ENCODE measurements around the gene SUPT20HL2.

DNA sequence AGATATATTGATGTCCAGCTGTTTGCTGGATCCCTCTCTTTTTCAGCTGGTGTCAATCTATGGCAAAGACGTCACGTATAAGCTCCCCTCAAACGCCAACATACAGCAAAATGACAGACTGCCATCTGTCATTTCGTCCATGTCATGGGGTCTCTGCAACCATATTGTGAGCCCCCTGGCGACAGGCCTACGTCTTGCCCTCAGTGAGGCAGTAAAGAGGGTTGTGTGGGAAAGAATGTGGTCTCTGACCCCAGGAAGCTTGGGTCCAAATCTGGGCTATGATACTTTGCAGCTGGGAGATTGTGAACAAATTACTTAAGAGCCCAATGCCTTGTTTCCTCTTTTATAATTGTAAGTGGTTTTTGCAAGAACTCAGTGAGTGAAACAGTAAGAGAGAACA is 7.4 kb downstream of the SUPT20HL2 start:
- TF ChIP-seq CSDC2 (CRISPR knock-in tag; IDR thresholded peaks at IDR 0.05): no peak
- TF ChIP-seq, protein P1, sequence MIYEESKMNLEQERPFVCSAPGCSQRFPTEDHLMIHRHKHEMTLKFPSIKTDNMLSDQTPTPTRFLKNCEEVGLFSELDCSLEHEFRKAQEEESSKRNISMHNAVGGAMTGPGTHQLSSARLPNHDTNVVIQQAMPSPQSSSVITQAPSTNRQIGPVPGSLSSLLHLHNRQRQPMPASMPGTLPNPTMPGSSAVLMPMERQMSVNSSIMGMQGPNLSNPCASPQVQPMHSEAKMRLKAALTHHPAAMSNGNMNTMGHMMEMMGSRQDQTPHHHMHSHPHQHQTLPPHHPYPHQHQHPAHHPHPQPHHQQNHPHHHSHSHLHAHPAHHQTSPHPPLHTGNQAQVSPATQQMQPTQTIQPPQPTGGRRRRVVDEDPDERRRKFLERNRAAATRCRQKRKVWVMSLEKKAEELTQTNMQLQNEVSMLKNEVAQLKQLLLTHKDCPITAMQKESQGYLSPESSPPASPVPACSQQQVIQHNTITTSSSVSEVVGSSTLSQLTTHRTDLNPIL (CRISPR knock-in tag; IDR thresholded peaks at IDR 0.05; ENCODE audit: low read depth): no peak
- no peak for TF ChIP-seq RARB (CRISPR knock-in tag; IDR thresholded peaks at IDR 0.05)
- TF ChIP-seq ZC3H10 (CRISPR knock-in tag; IDR thresholded peaks at IDR 0.05): no peak
- TF ChIP-seq, protein P2, sequence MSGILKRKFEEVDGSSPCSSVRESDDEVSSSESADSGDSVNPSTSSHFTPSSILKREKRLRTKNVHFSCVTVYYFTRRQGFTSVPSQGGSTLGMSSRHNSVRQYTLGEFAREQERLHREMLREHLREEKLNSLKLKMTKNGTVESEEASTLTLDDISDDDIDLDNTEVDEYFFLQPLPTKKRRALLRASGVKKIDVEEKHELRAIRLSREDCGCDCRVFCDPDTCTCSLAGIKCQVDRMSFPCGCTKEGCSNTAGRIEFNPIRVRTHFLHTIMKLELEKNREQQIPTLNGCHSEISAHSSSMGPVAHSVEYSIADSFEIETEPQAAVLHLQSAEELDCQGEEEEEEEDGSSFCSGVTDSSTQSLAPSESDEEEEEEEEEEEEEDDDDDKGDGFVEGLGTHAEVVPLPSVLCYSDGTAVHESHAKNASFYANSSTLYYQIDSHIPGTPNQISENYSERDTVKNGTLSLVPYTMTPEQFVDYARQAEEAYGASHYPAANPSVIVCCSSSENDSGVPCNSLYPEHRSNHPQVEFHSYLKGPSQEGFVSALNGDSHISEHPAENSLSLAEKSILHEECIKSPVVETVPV (CRISPR knock-in tag; IDR thresholded peaks at IDR 0.05): no peak
- no peak for TF ChIP-seq SNAI2 (CRISPR knock-in tag; IDR thresholded peaks at IDR 0.05)
- TF ChIP-seq, protein P3, sequence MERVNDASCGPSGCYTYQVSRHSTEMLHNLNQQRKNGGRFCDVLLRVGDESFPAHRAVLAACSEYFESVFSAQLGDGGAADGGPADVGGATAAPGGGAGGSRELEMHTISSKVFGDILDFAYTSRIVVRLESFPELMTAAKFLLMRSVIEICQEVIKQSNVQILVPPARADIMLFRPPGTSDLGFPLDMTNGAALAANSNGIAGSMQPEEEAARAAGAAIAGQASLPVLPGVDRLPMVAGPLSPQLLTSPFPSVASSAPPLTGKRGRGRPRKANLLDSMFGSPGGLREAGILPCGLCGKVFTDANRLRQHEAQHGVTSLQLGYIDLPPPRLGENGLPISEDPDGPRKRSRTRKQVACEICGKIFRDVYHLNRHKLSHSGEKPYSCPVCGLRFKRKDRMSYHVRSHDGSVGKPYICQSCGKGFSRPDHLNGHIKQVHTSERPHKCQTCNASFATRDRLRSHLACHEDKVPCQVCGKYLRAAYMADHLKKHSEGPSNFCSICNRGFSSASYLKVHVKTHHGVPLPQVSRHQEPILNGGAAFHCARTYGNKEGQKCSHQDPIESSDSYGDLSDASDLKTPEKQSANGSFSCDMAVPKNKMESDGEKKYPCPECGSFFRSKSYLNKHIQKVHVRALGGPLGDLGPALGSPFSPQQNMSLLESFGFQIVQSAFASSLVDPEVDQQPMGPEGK (CRISPR knock-in tag; IDR thresholded peaks at IDR 0.05; ENCODE audit: borderline replicate concordance): no peak
- no peak for TF ChIP-seq ZFP30 (CRISPR knock-in tag; IDR thresholded peaks at IDR 0.05)
- no peak for TF ChIP-seq TOX (CRISPR knock-in tag; IDR thresholded peaks at IDR 0.05; ENCODE audit: borderline replicate concordance)
- no peak for TF ChIP-seq BACH2 (CRISPR knock-in tag; IDR thresholded peaks at IDR 0.05; ENCODE audit: borderline replicate concordance)
- TF ChIP-seq OSR1 (CRISPR knock-in tag; IDR thresholded peaks at IDR 0.05): no peak
- TF ChIP-seq ZFP3 (CRISPR knock-in tag; IDR thresholded peaks at IDR 0.05): no peak
- TF ChIP-seq, protein P4, sequence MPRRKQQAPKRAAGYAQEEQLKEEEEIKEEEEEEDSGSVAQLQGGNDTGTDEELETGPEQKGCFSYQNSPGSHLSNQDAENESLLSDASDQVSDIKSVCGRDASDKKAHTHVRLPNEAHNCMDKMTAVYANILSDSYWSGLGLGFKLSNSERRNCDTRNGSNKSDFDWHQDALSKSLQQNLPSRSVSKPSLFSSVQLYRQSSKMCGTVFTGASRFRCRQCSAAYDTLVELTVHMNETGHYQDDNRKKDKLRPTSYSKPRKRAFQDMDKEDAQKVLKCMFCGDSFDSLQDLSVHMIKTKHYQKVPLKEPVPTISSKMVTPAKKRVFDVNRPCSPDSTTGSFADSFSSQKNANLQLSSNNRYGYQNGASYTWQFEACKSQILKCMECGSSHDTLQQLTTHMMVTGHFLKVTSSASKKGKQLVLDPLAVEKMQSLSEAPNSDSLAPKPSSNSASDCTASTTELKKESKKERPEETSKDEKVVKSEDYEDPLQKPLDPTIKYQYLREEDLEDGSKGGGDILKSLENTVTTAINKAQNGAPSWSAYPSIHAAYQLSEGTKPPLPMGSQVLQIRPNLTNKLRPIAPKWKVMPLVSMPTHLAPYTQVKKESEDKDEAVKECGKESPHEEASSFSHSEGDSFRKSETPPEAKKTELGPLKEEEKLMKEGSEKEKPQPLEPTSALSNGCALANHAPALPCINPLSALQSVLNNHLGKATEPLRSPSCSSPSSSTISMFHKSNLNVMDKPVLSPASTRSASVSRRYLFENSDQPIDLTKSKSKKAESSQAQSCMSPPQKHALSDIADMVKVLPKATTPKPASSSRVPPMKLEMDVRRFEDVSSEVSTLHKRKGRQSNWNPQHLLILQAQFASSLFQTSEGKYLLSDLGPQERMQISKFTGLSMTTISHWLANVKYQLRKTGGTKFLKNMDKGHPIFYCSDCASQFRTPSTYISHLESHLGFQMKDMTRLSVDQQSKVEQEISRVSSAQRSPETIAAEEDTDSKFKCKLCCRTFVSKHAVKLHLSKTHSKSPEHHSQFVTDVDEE (CRISPR knock-in tag; IDR thresholded peaks at IDR 0.05): no peak
- no peak for TF ChIP-seq GLIS3 (CRISPR knock-in tag; IDR thresholded peaks at IDR 0.05)
